ENCODE results near the gene PNMA6A. TPM values are rescaled to one million over a fixed set of nuclear protein-coding genes. Genes with fewer than 3 reads are reported as not detected.
"Not testable (repeated sequence)": the region's sequence is repeated elsewhere in the genome, so short reads cannot be mapped to it uniquely, and the experiment has no call there.

PNMA6A gene
- polyA plus RNA-seq, 6 donors from 2014 or later: not detected

GRCh38 chrX:153060095-153060445 lies 12.2 kb upstream of the PNMA6A start:
- H3K4me1 Mint-ChIP-seq: no peaks in the 10 kb centered on the region
- no peak for ATAC-seq (ENCODE audit: low read depth in 2 of 2)
- DNase-seq: no peak
- H3K27ac Mint-ChIP-seq: no peak overlapping the region
- no peaks in the 10 kb centered on the region for H3K36me3 Mint-ChIP-seq
- no peak overlapping the region for H3K4me3 Mint-ChIP-seq
- H3K27me3 Mint-ChIP-seq: peaks cover 0 to 15% (median 7%) of the 10 kb centered on the region in 3 donors
- no peaks in the 10 kb centered on the region for H3K9me3 Mint-ChIP-seq

- Mint-ChIP-seq H3K4me3 (no peak overlapping the region), H3K27me3 (peaks cover 0 to 9% (median 7%) of the 10 kb centered on the region in 3 donors), H3K9me3 (no peaks in the 10 kb centered on the region), H3K4me1 (no peaks in the 10 kb centered on the region), H3K36me3 (no peaks in the 10 kb centered on the region), H3K27ac (no peak overlapping the region)
- DNase-seq (no peak), ATAC-seq (ENCODE audit: low read depth in 2 of 2) (no peak)
Observed at GRCh38 chrX:153061732-153062131, 10.5 kb upstream of the PNMA6A start.

GRCh38 chrX:153063315-153063714 lies 8.9 kb upstream of the PNMA6A start:
- Mint-ChIP-seq H3K27me3 (no peaks in the 10 kb centered on the region), H3K9me3 (no peaks in the 10 kb centered on the region), H3K4me3 (no peak overlapping the region), H3K36me3 (no peaks in the 10 kb centered on the region), H3K4me1 (no peaks in the 10 kb centered on the region), H3K27ac (peak overlapping the region in 2 of 6 donors; percentile 38 to 39)
- DNase-seq: no peak
- no peak for ATAC-seq (ENCODE audit: low read depth in 2 of 2)

- DNase-seq (no peak), ATAC-seq (ENCODE audit: low read depth in 2 of 2) (no peak)
- Mint-ChIP-seq H3K36me3 (no peaks in the 10 kb centered on the region), H3K27me3 (no peaks in the 10 kb centered on the region), H3K4me3 (no peak overlapping the region), H3K27ac (no peak overlapping the region), H3K9me3 (no peaks in the 10 kb centered on the region), H3K4me1 (no peaks in the 10 kb centered on the region)
Observed at GRCh38 chrX:153064061-153064460, 8.2 kb upstream of the PNMA6A start.

GRCh38 chrX:153065389-153065788 lies 6.9 kb upstream of the PNMA6A start:
- no peak for DNase-seq
- H3K27me3 Mint-ChIP-seq: no peaks in the 10 kb centered on the region
- no peaks in the 10 kb centered on the region for H3K36me3 Mint-ChIP-seq

GRCh38 chrX:153066402-153066801 lies 5.9 kb upstream of the PNMA6A start:
- not testable (repeated sequence) for H3K4me1 Mint-ChIP-seq; H3K27ac Mint-ChIP-seq; H3K36me3 Mint-ChIP-seq; DNase-seq; ATAC-seq (ENCODE audit: low read depth in 2 of 2); H3K9me3 Mint-ChIP-seq; H3K27me3 Mint-ChIP-seq; H3K4me3 Mint-ChIP-seq

More at GRCh38 chrX:153065389-153065788, 6.9 kb upstream of the PNMA6A start:
- H3K27ac Mint-ChIP-seq: no peak overlapping the region
- H3K4me1 Mint-ChIP-seq: no peaks in the 10 kb centered on the region
- ATAC-seq (ENCODE audit: low read depth in 2 of 2): no peak
- no peak overlapping the region for H3K4me3 Mint-ChIP-seq
- no peaks in the 10 kb centered on the region for H3K9me3 Mint-ChIP-seq

GRCh38 chrX:153073331-153073730 lies 1.1 kb downstream of the PNMA6A start:
- not testable (repeated sequence) for H3K36me3 Mint-ChIP-seq; ATAC-seq (ENCODE audit: low read depth in 2 of 2); DNase-seq; H3K27ac Mint-ChIP-seq; H3K27me3 Mint-ChIP-seq; H3K4me1 Mint-ChIP-seq; H3K4me3 Mint-ChIP-seq; H3K9me3 Mint-ChIP-seq

GRCh38 chrX:153074262-153074899 lies 2.1 kb downstream of the PNMA6A start:
- Mint-ChIP-seq H3K36me3 (no peaks in the 10 kb centered on the region), H3K27ac (peak overlapping the region in 1 of 6 donors; percentile 51), H3K9me3 (no peaks in the 10 kb centered on the region), H3K4me3 (peak overlapping the region in 2 of 8 donors; percentile 5 to 50), H3K4me1 (peaks cover 0 to 3% (median 0%) of the 10 kb centered on the region in 3 donors), H3K27me3 (peaks cover 0 to 8% (median 6%) of the 10 kb centered on the region in 3 donors)
- no peak for DNase-seq
- ATAC-seq (ENCODE audit: low read depth in 2 of 2): no peak

- Mint-ChIP-seq H3K36me3 (no peaks in the 10 kb centered on the region), H3K4me3 (peak overlapping the region in 3 of 8 donors; percentile 5 to 52 (median 50)), H3K9me3 (no peaks in the 10 kb centered on the region), H3K4me1 (peaks cover 0 to 3% (median 0%) of the 10 kb centered on the region in 3 donors), H3K27ac (peak overlapping the region in 1 of 6 donors; percentile 51), H3K27me3 (peaks cover 0 to 8% (median 6%) of the 10 kb centered on the region in 3 donors)
- DNase-seq (no peak), ATAC-seq (ENCODE audit: low read depth in 2 of 2) (no peak)
Observed at GRCh38 chrX:153074935-153075334, 2.7 kb downstream of the PNMA6A start.

GRCh38 chrX:153075366-153075765 lies 3.1 kb downstream of the PNMA6A start:
- no peak overlapping the region for H3K27ac Mint-ChIP-seq
- peaks cover 0 to 8% (median 6%) of the 10 kb centered on the region in 3 donors for H3K27me3 Mint-ChIP-seq
- DNase-seq (no peak), ATAC-seq (ENCODE audit: low read depth in 2 of 2) (no peak)
- no peaks in the 10 kb centered on the region for H3K36me3 Mint-ChIP-seq
- peaks cover 0 to 3% (median 0%) of the 10 kb centered on the region in 3 donors for H3K4me1 Mint-ChIP-seq
- H3K9me3 Mint-ChIP-seq: no peaks in the 10 kb centered on the region
- no peak overlapping the region for H3K4me3 Mint-ChIP-seq

GRCh38 chrX:153077437-153078135 lies 5.3 kb downstream of the PNMA6A start:
- not testable (repeated sequence) for H3K27me3 Mint-ChIP-seq, H3K9me3 Mint-ChIP-seq, DNase-seq, H3K4me1 Mint-ChIP-seq, H3K27ac Mint-ChIP-seq, H3K36me3 Mint-ChIP-seq, H3K4me3 Mint-ChIP-seq
- peak; percentile 68 to 70 for ATAC-seq (ENCODE audit: low read depth in 2 of 2)

GRCh38 chrX:153083238-153083923 lies 11.1 kb downstream of the PNMA6A start:
- not testable (repeated sequence) for H3K9me3 Mint-ChIP-seq; H3K4me3 Mint-ChIP-seq; H3K4me1 Mint-ChIP-seq; H3K27ac Mint-ChIP-seq; H3K36me3 Mint-ChIP-seq; DNase-seq; ATAC-seq (ENCODE audit: low read depth in 2 of 2)
- peaks cover 0 to 15% (median 8%) of the 10 kb centered on the region in 3 donors for H3K27me3 Mint-ChIP-seq

GRCh38 chrX:153102418-153102817 lies 30.2 kb downstream of the PNMA6A start:
- DNase-seq: no peak
- Mint-ChIP-seq H3K27me3 (peaks cover 0 to 8% (median 0%) of the 10 kb centered on the region in 3 donors), H3K27ac (no peak overlapping the region), H3K36me3 (no peaks in the 10 kb centered on the region), H3K9me3 (peaks cover 6 to 44% (median 18%) of the 10 kb centered on the region in 7 donors), H3K4me3 (no peak overlapping the region), H3K4me1 (peaks cover 0 to 6% (median 3%) of the 10 kb centered on the region in 3 donors)
- ATAC-seq (ENCODE audit: low read depth in 2 of 2): no peak

- H3K27ac Mint-ChIP-seq; H3K27me3 Mint-ChIP-seq; H3K4me1 Mint-ChIP-seq; DNase-seq; ATAC-seq (ENCODE audit: low read depth in 2 of 2); H3K36me3 Mint-ChIP-seq; H3K4me3 Mint-ChIP-seq: not testable (repeated sequence)
- peaks cover 6 to 44% (median 18%) of the 10 kb centered on the region in 7 donors for H3K9me3 Mint-ChIP-seq
Observed at GRCh38 chrX:153104959-153105358, 32.7 kb downstream of the PNMA6A start.

Measured in naive B cell (primary cell).